ENCODE measurements around the gene MAPKBP1. TPM values are rescaled to one million over a fixed set of nuclear protein-coding genes. Genes with fewer than 3 reads are reported as not detected.

The MAPKBP1 gene
- total RNA-seq, 1 experiment from 2014 or later: 13.2 TPM

- no peak for DNase-seq (ENCODE audit: low spot score)
- in situ Hi-C loops (cut with HindIII; ENCODE audit: low sequenced_read_pairs): no loop called here
These were observed 65.7 kb downstream of the MAPKBP1 start for GRCh38 chr15:41839781-41840491.

- in situ Hi-C loops (cut with HindIII; ENCODE audit: low sequenced_read_pairs): no loop called here
- no peak for DNase-seq (ENCODE audit: low spot score)
These were observed 66.4 kb downstream of the MAPKBP1 start for GRCh38 chr15:41840673-41841072.

- DNase-seq (ENCODE audit: low spot score): no peak
- in situ Hi-C loops (cut with HindIII; ENCODE audit: low sequenced_read_pairs): no loop called here
These were observed 66.8 kb downstream of the MAPKBP1 start for GRCh38 chr15:41841131-41841530.

- no peak for DNase-seq (ENCODE audit: low spot score)
- in situ Hi-C loops (cut with HindIII; ENCODE audit: low sequenced_read_pairs): no loop called here
These were observed 67.9 kb downstream of the MAPKBP1 start for GRCh38 chr15:41842229-41842628.

- DNase-seq (ENCODE audit: low spot score): no peak
- in situ Hi-C loops (cut with HindIII; ENCODE audit: low sequenced_read_pairs): no loop called here
These were observed 69.3 kb downstream of the MAPKBP1 start for GRCh38 chr15:41843571-41843970.

GRCh38 chr15:41844814-41845213 is 70.5 kb downstream of the MAPKBP1 start:
- DNase-seq (ENCODE audit: low spot score): no peak
- in situ Hi-C loops (cut with HindIII; ENCODE audit: low sequenced_read_pairs): no loop called here

GRCh38 chr15:41847206-41847605 is 72.9 kb downstream of the MAPKBP1 start:
- no peak for DNase-seq (ENCODE audit: low spot score)
- in situ Hi-C loops (cut with HindIII; ENCODE audit: low sequenced_read_pairs): no loop called here

GRCh38 chr15:41847981-41848380 is 73.7 kb downstream of the MAPKBP1 start:
- in situ Hi-C loops (cut with HindIII; ENCODE audit: low sequenced_read_pairs): no loop called here
- DNase-seq (ENCODE audit: low spot score): peak; percentile 92

- no peak for DNase-seq (ENCODE audit: low spot score)
- in situ Hi-C loops (cut with HindIII; ENCODE audit: low sequenced_read_pairs): no loop called here
These were observed 74.3 kb downstream of the MAPKBP1 start for GRCh38 chr15:41848631-41849030.

GRCh38 chr15:41849204-41849603 is 74.9 kb downstream of the MAPKBP1 start:
- peak; percentile 23 for DNase-seq (ENCODE audit: low spot score)
- in situ Hi-C loops (cut with HindIII; ENCODE audit: low sequenced_read_pairs): no loop called here

GRCh38 chr15:41849861-41850260 is 75.6 kb downstream of the MAPKBP1 start:
- DNase-seq (ENCODE audit: low spot score): peak; percentile 71
- in situ Hi-C loops (cut with HindIII; ENCODE audit: low sequenced_read_pairs): no loop called here

GRCh38 chr15:41850482-41851166 is 76.3 kb downstream of the MAPKBP1 start:
- in situ Hi-C loops (cut with HindIII; ENCODE audit: low sequenced_read_pairs): no loop called here
- no peak for DNase-seq (ENCODE audit: low spot score)

- in situ Hi-C loops (cut with HindIII; ENCODE audit: low sequenced_read_pairs): no loop called here
- DNase-seq (ENCODE audit: low spot score): no peak
These were observed 76.9 kb downstream of the MAPKBP1 start for GRCh38 chr15:41851167-41851523.

GRCh38 chr15:41851755-41852370 is 77.6 kb downstream of the MAPKBP1 start:
- in situ Hi-C loops (cut with HindIII; ENCODE audit: low sequenced_read_pairs): no loop called here
- peak; percentile 20 for DNase-seq (ENCODE audit: low spot score)

- DNase-seq (ENCODE audit: low spot score): peak; percentile 24
- in situ Hi-C loops (cut with HindIII; ENCODE audit: low sequenced_read_pairs): no loop called here
These were observed 78.7 kb downstream of the MAPKBP1 start for GRCh38 chr15:41852736-41853590.

- in situ Hi-C loops (cut with HindIII; ENCODE audit: low sequenced_read_pairs): no loop called here
- peak; percentile 34 for DNase-seq (ENCODE audit: low spot score)
These were observed 79.5 kb downstream of the MAPKBP1 start for GRCh38 chr15:41853831-41854230.

- in situ Hi-C loops (cut with HindIII; ENCODE audit: low sequenced_read_pairs): no loop called here
- peak; percentile 26 for DNase-seq (ENCODE audit: low spot score)
These were observed 80.2 kb downstream of the MAPKBP1 start for GRCh38 chr15:41854443-41854842.

GRCh38 chr15:41855261-41855961 is 81.1 kb downstream of the MAPKBP1 start:
- DNase-seq (ENCODE audit: low spot score): peak; percentile 62
- in situ Hi-C loops (cut with HindIII; ENCODE audit: low sequenced_read_pairs): no loop called here

GRCh38 chr15:41856262-41856661 is 82.0 kb downstream of the MAPKBP1 start:
- in situ Hi-C loops (cut with HindIII; ENCODE audit: low sequenced_read_pairs): no loop called here
- DNase-seq (ENCODE audit: low spot score): no peak

Measured in G401 (cell line).